Psoas muscle (tissue), 8 donors: Measurements from ENCODE around the gene SRP14. TPM values are rescaled to one million over a fixed set of nuclear protein-coding genes. Genes with fewer than 3 reads are reported as not detected.
"Not testable (repeated sequence)": the region's sequence is repeated elsewhere in the genome, so short reads cannot be mapped to it uniquely, and the experiment has no call there.

Experiments
- ATAC-seq, 4 donors: fragments of 200-7000 bp; cut with Tn5 transposase; one replicate each; pipeline ENCODE4 v1.9.1; 2020; ENCODE audit warnings: moderate library complexity in 3 of 4, mild to moderate bottlenecking in 2 of 4
- DNase-seq, 2 donors: peaks; one replicate each; pipeline ENCODE4 v3.0.0-alpha.2; 2020
- H3K27ac ChIP-seq: fragments of 200-600 bp; one replicate; pipeline ENCODE4 v1.8.0; 2022
- H3K27me3 ChIP-seq, 3 donors: fragments of 200-600 bp in 1 of 3; one replicate each; pipeline versions ENCODE4 v1.6.1 to v1.8.0; 2013 to 2022; ENCODE audit warnings: low read length in 2 of 3, mild to moderate bottlenecking in 2 of 3, moderate library complexity in 1 of 3; ENCODE audit not compliant: insufficient read depth in 3 of 3
- H3K36me3 ChIP-seq, 2 donors: fragments of 200-600 bp in 1 of 2; one replicate each; pipeline versions ENCODE4 v1.6.1 to v1.8.0; 2013 to 2022; ENCODE audit warnings: low read depth in 1 of 2, mild to moderate bottlenecking in 1 of 2, moderate library complexity in 1 of 2; ENCODE audit not compliant: insufficient read depth in 1 of 2
- H3K4me1 ChIP-seq: fragments of 200-600 bp; one replicate; pipeline ENCODE4 v1.8.0; 2022
- H3K4me3 ChIP-seq: fragments of 200-600 bp; one replicate; pipeline ENCODE4 v1.8.0; 2022; ENCODE audit warnings: mild to moderate bottlenecking
- H3K9me3 ChIP-seq: fragments of 200-600 bp; one replicate; pipeline ENCODE4 v1.8.0; 2022
- CTCF ChIP-seq: fragments of 200-600 bp; IDR thresholded peaks from one replicate; pipeline ENCODE4 v1.8.0; 2022; ENCODE audit warnings: antibody characterized with exemption
- WGBS, 3 donors: extraction: QIAGEN DNeasy Blood & Tissue Kit; methylation state at CpG; one replicate each; pipeline versions ENCODE4 v1.1.6 to v1.1.7; 2013; 5-methylcytosine and 5-hydroxymethylcytosine counted together
- intact Hi-C, 2 donors: fragments of 100-400 bp; cut with DNase I; formaldehyde crosslinking; loops; one replicate each; pipeline versions ENCODE4 v1.11.0 to v1.14.2; 2022
- polyA plus RNA-seq, 3 donors: library from polyadenylated mRNA; stranded (reverse); fragments of 200-250 nt; gene quantifications; one replicate each; pipeline ENCODE4 v1.2.3, GENCODE V29; 2013
- total RNA-seq, 4 donors: library from RNA; stranded (reverse); fragmentation: NEBNext Ultra II Directional in 2 of 4; extraction: Animal tissue kit (Norgen Biotek cat#: 25700) in 2 of 4; gene quantifications; one replicate each; pipeline versions ENCODE4 v1.2.1 to v1.2.4, GENCODE V29; 2021 to 2023
- donor health status: healthy with polysubstance abuse.
- donor health status: DM: no; HTN: no; CAD: no; lungs with moderate emphysema.
- donor health status: Bipolar disorder and iron deficiency.
- donor health status: healthy.
- donor health status: DM: yes; HTN: yes; CAD: no.
- donor health status: DM: no; HTN: no; CAD: no.
- donor health status: DM: no; HTN: no; CAD: no.
- donor health status: DM: yes; HTN: yes; CAD: no.

Gene SRP14
- total and polyA plus RNA-seq, 7 donors, result 134 to 288 (median 170) TPM

GRCh38 chr15:40016224-40016865, 22.6 kb downstream of the SRP14 start:
- H3K4me1 ChIP-seq, result peaks cover 13% of the 10 kb centered on the region
- ATAC-seq (peak; percentile 72 to 94 (median 82)), DNase-seq (no peak)
- TF ChIP-seq CTCF, result no peak
- WGBS, 3 donors, result 46 to 62% (median 49%) methylated on average over 4 of the region's 4 CpGs
- H3K27me3 ChIP-seq, result no peaks in the 10 kb centered on the region
- peak overlapping the region; percentile 31 for H3K27ac ChIP-seq
- H3K36me3 ChIP-seq, result peaks cover 7 to 79% of the 10 kb centered on the region in 2 donors
- no peak overlapping the region for H3K4me3 ChIP-seq
- intact Hi-C loops, result no loop called here
- peaks cover 5% of the 10 kb centered on the region for H3K9me3 ChIP-seq

- Histone ChIP-seq H3K9me3 (no peaks in the 10 kb centered on the region), H3K4me3 (no peak overlapping the region), H3K27ac (no peak overlapping the region), H3K36me3 (peaks cover 4 to 78% of the 10 kb centered on the region in 2 donors), H3K27me3 (no peaks in the 10 kb centered on the region), H3K4me1 (peaks cover 13% of the 10 kb centered on the region)
- no peak for ATAC-seq
- intact Hi-C loops, result no loop called here
- TF ChIP-seq CTCF, result no peak
- WGBS, 3 donors, result 96 to 100% (median 98%) methylated on average over 3 of the region's 3 CpGs
- no peak for DNase-seq
These were observed 24.6 kb downstream of the SRP14 start for GRCh38 chr15:40014390-40014789.

- 96 to 98% (median 97%) methylated on average over 6 of the region's 6 CpGs for WGBS, 3 donors
- H3K27me3 ChIP-seq, ATAC-seq, H3K4me3 ChIP-seq, intact Hi-C loops, H3K9me3 ChIP-seq, H3K27ac ChIP-seq, DNase-seq: not testable (repeated sequence)
- Histone ChIP-seq H3K36me3 (peaks cover 4 to 78% of the 10 kb centered on the region in 2 donors), H3K4me1 (peaks cover 13% of the 10 kb centered on the region)
These were observed 25.6 kb downstream of the SRP14 start for GRCh38 chr15:40013372-40013771.

GRCh38 chr15:40011303-40011702, 27.7 kb downstream of the SRP14 start:
- H3K4me1 ChIP-seq, result peaks cover 5% of the 10 kb centered on the region
- ATAC-seq (no peak), DNase-seq (no peak)
- H3K27me3 ChIP-seq, result no peaks in the 10 kb centered on the region
- intact Hi-C loops, result no loop called here
- H3K9me3 ChIP-seq, result no peaks in the 10 kb centered on the region
- peaks cover 9 to 82% of the 10 kb centered on the region in 2 donors for H3K36me3 ChIP-seq
- TF ChIP-seq CTCF, result no peak
- H3K4me3 ChIP-seq, result no peak overlapping the region
- peak overlapping the region; percentile 54 for H3K27ac ChIP-seq
- WGBS, 3 donors, result 91 to 94% (median 93%) methylated on average over 4 of the region's 4 CpGs

GRCh38 chr15:40010686-40011085, 28.3 kb downstream of the SRP14 start:
- intact Hi-C loops, result no loop called here
- Histone ChIP-seq H3K4me3 (no peak overlapping the region), H3K36me3 (peaks cover 9 to 88% of the 10 kb centered on the region in 2 donors), H3K4me1 (no peaks in the 10 kb centered on the region), H3K9me3 (no peaks in the 10 kb centered on the region), H3K27ac (peak overlapping the region; percentile 54), H3K27me3 (no peaks in the 10 kb centered on the region)
- no peak for TF ChIP-seq CTCF
- ATAC-seq, result peak; percentile 89 to 94 (median 92)
- 48 to 80% (median 59%) methylated on average over 4 of the region's 4 CpGs for WGBS, 3 donors
- DNase-seq, result peak; percentile 73 to 74
